ENCODE data around the gene KANTR. TPM values are rescaled to one million over a fixed set of nuclear protein-coding genes. Genes with fewer than 3 reads are reported as not detected.

KANTR gene
- total and polyA plus RNA-seq, 7 experiments from 2014 or later, result 1.7 to 29.9 (median 15.1) TPM

DNA sequence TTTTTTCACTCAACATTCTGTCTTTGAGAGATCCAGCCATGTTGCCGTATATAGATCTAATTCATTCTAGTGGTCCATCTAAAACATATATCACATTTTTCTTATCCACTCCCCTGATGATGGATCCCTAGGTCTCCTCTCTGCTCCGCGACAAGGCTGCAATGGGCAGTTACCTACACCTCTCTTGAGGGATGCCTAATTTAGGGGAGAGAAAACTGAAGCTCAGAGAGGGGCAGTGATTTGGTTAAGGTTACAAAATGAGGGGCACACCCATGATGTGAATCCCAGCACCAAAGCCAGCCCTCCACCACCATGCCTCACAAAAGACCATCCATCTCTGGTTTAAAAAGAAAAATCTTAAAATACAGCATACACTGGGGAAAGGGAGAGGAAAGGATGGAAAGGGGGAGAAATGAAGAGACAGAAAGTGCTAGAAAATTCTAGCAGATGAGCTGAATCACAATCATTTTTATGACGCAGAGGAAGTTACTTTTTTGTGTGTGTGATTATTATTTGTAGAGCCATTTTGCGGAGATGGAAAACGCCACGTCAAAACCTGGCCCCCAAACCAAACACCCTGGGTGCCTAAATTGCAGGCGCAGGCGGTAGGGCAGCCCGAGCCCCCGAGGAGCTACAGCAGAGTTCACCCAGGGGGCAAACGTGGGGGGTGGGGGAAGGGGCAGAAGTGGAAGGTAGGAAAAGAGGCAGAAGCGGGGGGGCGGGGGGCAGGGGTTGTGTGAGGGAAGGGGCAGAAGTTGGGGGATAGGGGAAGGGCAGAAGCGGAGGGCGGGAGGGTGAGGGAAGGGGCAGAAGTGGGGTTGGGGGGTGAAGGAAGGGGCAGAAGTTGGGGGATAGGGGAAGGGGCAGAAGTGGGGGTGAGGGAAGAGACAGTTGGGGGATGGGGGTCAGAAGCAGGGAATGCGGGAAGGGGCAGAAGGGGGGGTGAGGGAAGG lies 13.0 kb upstream of the KANTR start:
- CTCF ChIA-PET, result no interaction called here
- DNase-seq, result peak in 4 of 9 donors; percentile 28 to 63 (median 37)
- H3K27me3 Mint-ChIP-seq, result peaks cover 0 to 3% (median 0%) of the 10 kb centered on the region in 5 donors

GRCh38 chrX:53081925-53082772 lies 11.8 kb upstream of the KANTR start, which contains the start of gene TSPYL2:
Gene TSPYL2, plus strand, starts transcription at chrX:53082367. Its CDS starts 132 bp downstream, at chrX:53082499.
- Histone ChIP-seq H3K27ac (ENCODE audit: low read depth, low read length) (peak within 1 kb of the TSS; percentile 85), H3K4me3 (ENCODE audit: low read length) (peak within 1 kb of the TSS; percentile 64), H3K9me3 (ENCODE audit: control insufficient read depth in 2 of 3, low read length in 3 of 3) (no peaks in the 10 kb centered on the region), H3K27me3 (ENCODE audit: control insufficient read depth in 2 of 2, insufficient read depth in 2 of 2, low read length in 2 of 2) (no peaks in the 10 kb centered on the region), H3K4me1 (ENCODE audit: control insufficient read depth in 2 of 2, insufficient read depth in 2 of 2, low read length in 2 of 2) (peaks cover 0 to 12% of the 10 kb centered on the region in 2 donors), H3K36me3 (ENCODE audit: control insufficient read depth in 2 of 3, insufficient read depth in 3 of 3, low read length in 3 of 3) (peaks cover 0 to 25% (median 5%) of the 10 kb centered on the region in 3 experiments)
- Mint-ChIP-seq H3K9me3 (peaks cover 0 to 9% (median 0%) of the 10 kb centered on the region in 11 donors), H3K27ac (peak within 1 kb of the TSS; percentile 96 to 99 (median 97)), H3K4me1 (peaks cover 25 to 47% (median 38%) of the 10 kb centered on the region in 7 donors), H3K27me3 (peaks cover 0 to 3% (median 0%) of the 10 kb centered on the region in 5 donors), H3K4me3 (peak within 1 kb of the TSS; percentile 87 to 98 (median 92)), H3K36me3 (peaks cover 0 to 12% (median 6%) of the 10 kb centered on the region in 5 donors)
- CTCF ChIA-PET, result interaction anchor here (0.6 to 1.0 kb wide), 2 partner anchors 10 to 230 kb away, joined by 3 read pairs; no protein-coding TSS in a partner anchor
- intact Hi-C loops (cut with micrococcal nuclease), result loop anchor here (1.0 to 10.0 kb wide), 8 partner anchors 7 to 1555 kb away; partner anchors contain the start of genes RIBC1 (in 2 of the 2), SMC1A (in 2 of the 2) and HUWE1 (in 1 of the 2)
- peak; percentile 91 for ATAC-seq
- peak; percentile 83 to 96 (median 93) for DNase-seq
- POLR2A ChIA-PET, result interaction anchor here (0.7 to 3.3 kb wide), 12 partner anchors 9 to 1918 kb away, joined by 3 to 42 read pairs (median 4); partner anchors contain the start of genes APEX2, FAM120C, KANTR and KDM5C

More for the DNA sequence above, 13.0 kb upstream of the KANTR start:
- H3K36me3 Mint-ChIP-seq, result peaks cover 0 to 10% (median 5%) of the 10 kb centered on the region in 5 donors
- no peak overlapping the region for H3K4me3 ChIP-seq (ENCODE audit: low read length)
- peaks cover 0 to 12% of the 10 kb centered on the region in 2 donors for H3K4me1 ChIP-seq (ENCODE audit: control insufficient read depth in 2 of 2, insufficient read depth in 2 of 2, low read length in 2 of 2)
- peaks cover 0 to 24% (median 5%) of the 10 kb centered on the region in 3 experiments for H3K36me3 ChIP-seq (ENCODE audit: control insufficient read depth in 2 of 3, insufficient read depth in 3 of 3, low read length in 3 of 3)
- peak overlapping the region; percentile 73 to 90 (median 84) for H3K4me3 Mint-ChIP-seq
- H3K9me3 ChIP-seq (ENCODE audit: control insufficient read depth in 2 of 3, low read length in 3 of 3), result no peaks in the 10 kb centered on the region
- no peaks in the 10 kb centered on the region for H3K27me3 ChIP-seq (ENCODE audit: control insufficient read depth in 2 of 2, insufficient read depth in 2 of 2, low read length in 2 of 2)
- no peak for ATAC-seq
- H3K4me1 Mint-ChIP-seq, result peaks cover 21 to 38% (median 33%) of the 10 kb centered on the region in 7 donors
- intact Hi-C loops (cut with micrococcal nuclease), result loop anchor here (1.0 to 10.0 kb wide), 3 partner anchors 8 to 1556 kb away; partner anchors contain the start of gene HUWE1 (in 1 of the 2)
- peaks cover 0 to 9% (median 0%) of the 10 kb centered on the region in 11 donors for H3K9me3 Mint-ChIP-seq
- POLR2A ChIA-PET, result interaction anchor here (0.8 to 3.3 kb wide), 5 partner anchors 8 to 1919 kb away, joined by 3 to 42 read pairs (median 4); partner anchors contain the start of gene APEX2
- peak overlapping the region; percentile 91 to 97 (median 96) for H3K27ac Mint-ChIP-seq
- peak overlapping the region; percentile 75 for H3K27ac ChIP-seq (ENCODE audit: low read depth, low read length)

DNA sequence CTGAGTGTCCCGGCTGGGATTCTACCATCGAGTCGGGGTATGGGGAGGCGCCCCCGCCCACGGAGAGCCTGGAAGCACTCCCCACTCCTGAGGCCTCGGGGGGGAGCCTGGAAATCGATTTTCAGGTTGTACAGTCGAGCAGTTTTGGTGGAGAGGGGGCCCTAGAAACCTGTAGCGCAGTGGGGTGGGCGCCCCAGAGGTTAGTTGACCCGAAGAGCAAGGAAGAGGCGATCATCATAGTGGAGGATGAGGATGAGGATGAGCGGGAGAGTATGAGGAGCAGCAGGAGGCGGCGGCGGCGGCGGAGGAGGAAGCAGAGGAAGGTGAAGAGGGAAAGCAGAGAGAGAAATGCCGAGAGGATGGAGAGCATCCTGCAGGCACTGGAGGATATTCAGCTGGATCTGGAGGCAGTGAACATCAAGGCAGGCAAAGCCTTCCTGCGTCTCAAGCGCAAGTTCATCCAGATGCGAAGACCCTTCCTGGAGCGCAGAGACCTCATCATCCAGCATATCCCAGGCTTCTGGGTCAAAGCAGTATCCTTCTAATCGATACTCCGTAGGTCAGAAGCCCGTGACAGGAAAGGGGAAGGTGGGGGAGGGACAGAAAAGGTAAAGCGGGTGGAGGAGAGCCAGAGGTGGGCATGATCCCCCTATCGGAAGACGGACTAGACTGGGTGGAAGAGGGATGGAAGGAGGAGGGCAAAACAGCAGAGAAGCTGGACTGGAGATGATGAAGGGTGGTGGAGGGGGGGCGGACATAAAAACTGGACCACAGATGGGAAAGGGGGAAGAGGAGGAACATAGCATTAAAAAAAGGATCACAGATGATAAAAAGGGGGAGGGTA lies 10.9 kb upstream of the KANTR start:
- POLR2A ChIA-PET, result interaction anchor here (1.0 to 3.3 kb wide), 7 partner anchors 8 to 142 kb away, joined by 4 to 42 read pairs (median 6); partner anchors contain the start of genes KANTR and KDM5C
- Mint-ChIP-seq H3K4me3 (peak overlapping the region; percentile 87 to 98 (median 92)), H3K4me1 (peaks cover 25 to 55% (median 46%) of the 10 kb centered on the region in 7 donors), H3K36me3 (peaks cover 0 to 12% (median 6%) of the 10 kb centered on the region in 5 donors), H3K27me3 (peaks cover 0 to 3% (median 0%) of the 10 kb centered on the region in 5 donors), H3K27ac (peak overlapping the region; percentile 85 to 98 (median 94)), H3K9me3 (peaks cover 0 to 9% (median 0%) of the 10 kb centered on the region in 11 donors)
- Histone ChIP-seq H3K4me1 (ENCODE audit: control insufficient read depth in 2 of 2, insufficient read depth in 2 of 2, low read length in 2 of 2) (peaks cover 0 to 12% of the 10 kb centered on the region in 2 donors), H3K4me3 (ENCODE audit: low read length) (peak overlapping the region; percentile 64), H3K27ac (ENCODE audit: low read depth, low read length) (peak overlapping the region; percentile 85), H3K36me3 (ENCODE audit: control insufficient read depth in 2 of 3, insufficient read depth in 3 of 3, low read length in 3 of 3) (peaks cover 0 to 25% (median 5%) of the 10 kb centered on the region in 3 experiments), H3K27me3 (ENCODE audit: control insufficient read depth in 2 of 2, insufficient read depth in 2 of 2, low read length in 2 of 2) (no peaks in the 10 kb centered on the region), H3K9me3 (ENCODE audit: control insufficient read depth in 2 of 3, low read length in 3 of 3) (no peaks in the 10 kb centered on the region)
- ATAC-seq, result no peak
- DNase-seq, result no peak
- intact Hi-C loops (cut with micrococcal nuclease), result loop anchor here (1.0 to 10.0 kb wide), 7 partner anchors 10 to 1554 kb away; partner anchors contain the start of genes RIBC1 (in 2 of the 2), SMC1A (in 2 of the 2) and HUWE1 (in 1 of the 2)
- CTCF ChIA-PET, result interaction anchor here (1.0 kb wide), 1 partner anchor 11 kb away, joined by 3 read pairs; no protein-coding TSS in a partner anchor

GRCh38 chrX:53084043-53084570 lies 9.8 kb upstream of the KANTR start:
- Mint-ChIP-seq H3K4me3 (peak overlapping the region in 9 of 10 donors; percentile 28 to 95 (median 90)), H3K27ac (peak overlapping the region in 7 of 9 donors; percentile 45 to 98 (median 94)), H3K9me3 (peaks cover 0 to 16% (median 0%) of the 10 kb centered on the region in 11 donors), H3K27me3 (peaks cover 0 to 3% (median 0%) of the 10 kb centered on the region in 5 donors), H3K4me1 (peaks cover 36 to 66% (median 56%) of the 10 kb centered on the region in 7 donors), H3K36me3 (peaks cover 0 to 12% (median 6%) of the 10 kb centered on the region in 5 donors)
- DNase-seq (no peak), ATAC-seq (no peak)
- ChIA-PET POLR2A (interaction anchor here (0.8 kb wide), 1 partner anchor 11 kb away, joined by 4 read pairs; no protein-coding TSS in a partner anchor), CTCF (no interaction called here)
- Histone ChIP-seq H3K4me3 (ENCODE audit: low read length) (no peak overlapping the region), H3K9me3 (ENCODE audit: control insufficient read depth in 2 of 3, low read length in 3 of 3) (no peaks in the 10 kb centered on the region), H3K27ac (ENCODE audit: low read depth, low read length) (no peak overlapping the region), H3K4me1 (ENCODE audit: control insufficient read depth in 2 of 2, insufficient read depth in 2 of 2, low read length in 2 of 2) (peaks cover 0 to 12% of the 10 kb centered on the region in 2 donors), H3K36me3 (ENCODE audit: control insufficient read depth in 2 of 3, insufficient read depth in 3 of 3, low read length in 3 of 3) (peaks cover 0 to 25% (median 5%) of the 10 kb centered on the region in 3 experiments), H3K27me3 (ENCODE audit: control insufficient read depth in 2 of 2, insufficient read depth in 2 of 2, low read length in 2 of 2) (no peaks in the 10 kb centered on the region)
- intact Hi-C loops (cut with micrococcal nuclease), result loop anchor here (5.0 to 10.0 kb wide), 2 partner anchors 601 to 1553 kb away; partner anchors contain the start of gene HUWE1 (in 1 of the 2)

DNA sequence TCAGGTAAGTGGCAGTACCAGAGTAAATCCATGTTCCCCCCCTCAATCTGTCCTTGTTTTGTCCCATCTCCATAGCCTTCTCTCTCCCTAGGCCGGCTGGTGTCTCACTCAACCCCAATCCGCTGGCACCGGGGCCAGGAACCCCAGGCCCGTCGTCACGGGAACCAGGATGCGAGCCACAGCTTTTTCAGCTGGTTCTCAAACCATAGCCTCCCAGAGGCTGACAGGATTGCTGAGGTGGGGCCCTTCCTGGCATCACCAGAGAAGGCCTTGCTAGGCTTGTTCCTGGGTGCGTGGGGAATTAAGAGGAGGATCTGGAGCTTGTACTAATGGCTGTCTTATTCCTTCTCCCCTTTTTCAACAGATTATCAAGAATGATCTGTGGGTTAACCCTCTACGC lies 9.1 kb upstream of the KANTR start:
- Histone ChIP-seq H3K9me3 (ENCODE audit: control insufficient read depth in 2 of 3, low read length in 3 of 3) (no peaks in the 10 kb centered on the region), H3K27ac (ENCODE audit: low read depth, low read length) (no peak overlapping the region), H3K36me3 (ENCODE audit: control insufficient read depth in 2 of 3, insufficient read depth in 3 of 3, low read length in 3 of 3) (peaks cover 0 to 25% (median 5%) of the 10 kb centered on the region in 3 experiments), H3K27me3 (ENCODE audit: control insufficient read depth in 2 of 2, insufficient read depth in 2 of 2, low read length in 2 of 2) (no peaks in the 10 kb centered on the region), H3K4me1 (ENCODE audit: control insufficient read depth in 2 of 2, insufficient read depth in 2 of 2, low read length in 2 of 2) (peaks cover 0 to 12% of the 10 kb centered on the region in 2 donors), H3K4me3 (ENCODE audit: low read length) (no peak overlapping the region)
- Mint-ChIP-seq H3K4me3 (peak overlapping the region in 7 of 10 donors; percentile 45 to 95 (median 87)), H3K36me3 (peaks cover 0 to 12% (median 6%) of the 10 kb centered on the region in 5 donors), H3K9me3 (peaks cover 0 to 16% (median 0%) of the 10 kb centered on the region in 11 donors), H3K4me1 (peaks cover 36 to 70% (median 58%) of the 10 kb centered on the region in 7 donors), H3K27ac (peak overlapping the region in 5 of 9 donors; percentile 28 to 93 (median 55)), H3K27me3 (peaks cover 0 to 3% (median 0%) of the 10 kb centered on the region in 5 donors)
- ATAC-seq, result no peak
- intact Hi-C loops (cut with micrococcal nuclease), result loop anchor here (5.0 to 10.0 kb wide), 2 partner anchors 600 to 1552 kb away; partner anchors contain the start of gene HUWE1 (in 1 of the 2)
- POLR2A ChIA-PET, result no interaction called here
- CTCF ChIA-PET, result no interaction called here
- no peak for DNase-seq

Measured in naive thymus-derived CD4-positive, alpha-beta T cell (primary cell).